H9 (cell line): ENCODE results near the gene SPPL3. TPM values are rescaled to one million over a fixed set of nuclear protein-coding genes. Genes with fewer than 3 reads are reported as not detected.

Experiments
- DNase-seq: peaks from one replicate; pipeline ENCODE4 v3.0.0-alpha.2; 2017
- H2AFZ ChIP-seq: one replicate; pipeline ENCODE4 v1.6.1; 2013; ENCODE audit warnings: mild to moderate bottlenecking, low read length, control low read depth, moderate library complexity
- H2AK5ac ChIP-seq: 2 replicates; pipeline ENCODE4 v1.6.1; 2013; ENCODE audit warnings: low read length, control low read depth, mixed read lengths; ENCODE audit not compliant: insufficient read length
- H2BK120ac ChIP-seq: one replicate; pipeline ENCODE4 v1.6.1; 2013; ENCODE audit warnings: low read depth, mild to moderate bottlenecking, low read length, control low read depth, inconsistent platforms; ENCODE audit not compliant: poor library complexity, severe bottlenecking
- H2BK12ac ChIP-seq: 2 replicates; pipeline ENCODE4 v1.6.1; 2013; ENCODE audit warnings: low read length, control low read depth, mixed read lengths, low read depth; ENCODE audit not compliant: insufficient read length
- H2BK15ac ChIP-seq: 2 replicates; pipeline ENCODE4 v1.6.1; 2013; ENCODE audit warnings: low read depth, low read length, control low read depth
- H2BK20ac ChIP-seq: one replicate; pipeline ENCODE4 v1.6.1; 2013; ENCODE audit warnings: low read depth, mild to moderate bottlenecking, low read length, control low read depth, inconsistent platforms; ENCODE audit not compliant: poor library complexity, severe bottlenecking
- H2BK5ac ChIP-seq: 2 replicates; pipeline ENCODE4 v1.6.1; 2013; ENCODE audit warnings: low read length, control low read depth, mixed read lengths; ENCODE audit not compliant: insufficient read length
- H3K14ac ChIP-seq: 2 replicates; pipeline ENCODE4 v1.6.1; 2013; ENCODE audit warnings: low read length, control low read depth; ENCODE audit not compliant: insufficient read depth
- H3K18ac ChIP-seq: 2 replicates; pipeline ENCODE4 v1.6.1; 2013; ENCODE audit warnings: low read depth, mild to moderate bottlenecking, mixed read lengths, low read length, control low read depth; ENCODE audit not compliant: insufficient read length
- H3K23ac ChIP-seq: 2 replicates; pipeline ENCODE4 v1.6.1; 2013; ENCODE audit warnings: low read length, control low read depth, mixed read lengths, low read depth; ENCODE audit not compliant: insufficient read length
- H3K23me2 ChIP-seq: 2 replicates; pipeline ENCODE4 v1.6.1; 2013; ENCODE audit warnings: low read depth, mild to moderate bottlenecking, mixed read lengths, low read length, control low read depth; ENCODE audit not compliant: insufficient read length, poor library complexity, severe bottlenecking
- H3K27ac ChIP-seq: 2 replicates; pipeline ENCODE4 v1.5.1; 2013; ENCODE audit warnings: low read length, control low read depth, mixed read lengths, low read depth; ENCODE audit not compliant: insufficient read length
- H3K27me3 ChIP-seq: 2 replicates; pipeline ENCODE4 v1.6.1; 2013; ENCODE audit warnings: low read length, control low read depth, inconsistent platforms; ENCODE audit not compliant: insufficient read depth
- H3K4ac ChIP-seq: 2 replicates; pipeline ENCODE4 v1.6.1; 2013; ENCODE audit warnings: low read depth, mild to moderate bottlenecking, control low read depth, inconsistent platforms, low read length, moderate library complexity
- H3K4me1 ChIP-seq: 2 replicates; pipeline ENCODE4 v1.6.1; 2013; ENCODE audit warnings: low read length, control low read depth, inconsistent platforms; ENCODE audit not compliant: insufficient read depth
- H3K4me2 ChIP-seq: 2 replicates; pipeline ENCODE4 v1.6.1; 2013; ENCODE audit warnings: low read length, control low read depth, mixed read lengths; ENCODE audit not compliant: insufficient read length, insufficient read depth
- H3K56ac ChIP-seq: 2 replicates; pipeline ENCODE4 v1.6.1; 2013; ENCODE audit warnings: low read depth, mild to moderate bottlenecking, mixed read lengths, low read length, control low read depth; ENCODE audit not compliant: insufficient read length
- H3K79me1 ChIP-seq: 2 replicates; pipeline ENCODE4 v1.6.1; 2013; ENCODE audit warnings: low read depth, mild to moderate bottlenecking, moderate library complexity, low read length, control low read depth, inconsistent platforms; ENCODE audit not compliant: insufficient read depth, poor library complexity, severe bottlenecking
- H3K79me2 ChIP-seq: 2 replicates; pipeline ENCODE4 v1.6.1; 2013; ENCODE audit warnings: low read length, control low read depth, inconsistent platforms; ENCODE audit not compliant: insufficient read depth
- H3K9ac ChIP-seq: 2 replicates; pipeline ENCODE4 v1.6.1; 2013; ENCODE audit warnings: low read length, control low read depth, mixed read lengths; ENCODE audit not compliant: insufficient read length; ENCODE audit errors: extremely low read depth
- H3K9me3 ChIP-seq: one replicate; pipeline ENCODE4 v1.6.1; 2013; ENCODE audit warnings: low read depth, low read length, inconsistent platforms; ENCODE audit not compliant: control insufficient read depth
- H3T11ph ChIP-seq: one replicate; pipeline ENCODE4 v1.6.1; 2013; ENCODE audit warnings: mild to moderate bottlenecking, low read length, control low read depth, inconsistent platforms
- H4K20me1 ChIP-seq: one replicate; pipeline ENCODE4 v1.6.1; 2013; ENCODE audit not compliant: control insufficient read depth, insufficient read length, insufficient read depth
- H4K5ac ChIP-seq: 2 replicates; pipeline ENCODE4 v1.6.1; 2013; ENCODE audit warnings: low read depth, mild to moderate bottlenecking, mixed read lengths, low read length, control low read depth; ENCODE audit not compliant: insufficient read length
- H4K8ac ChIP-seq: replicated peaks from 2 replicates; pipeline ENCODE4 v1.6.1; 2013; ENCODE audit warnings: low read length, control low read depth, mixed read lengths, low read depth; ENCODE audit not compliant: insufficient read length
- H4K91ac ChIP-seq: 2 replicates; pipeline ENCODE4 v1.6.1; 2013; ENCODE audit warnings: low read depth, mild to moderate bottlenecking, moderate library complexity, mixed read lengths, low read length, control low read depth; ENCODE audit not compliant: insufficient read length
- H3K27ac Mint-ChIP-seq, 3 experiments: 2 replicates in 2 of 3; 3 replicates in 1 of 3; pipeline ENCODE4 v1.8.0; 2020 to 2021; ENCODE audit warnings: mixed read lengths in 3 of 3, mild to moderate bottlenecking in 1 of 3, moderate library complexity in 1 of 3
- H3K27me3 Mint-ChIP-seq: 2 replicates; pipeline ENCODE4 v1.8.0; 2021; ENCODE audit warnings: low read depth, mild to moderate bottlenecking, moderate library complexity, mixed read lengths
- H3K36me3 Mint-ChIP-seq, 3 experiments: 2 replicates in 2 of 3; 3 replicates in 1 of 3; pipeline ENCODE4 v1.8.0; 2020 to 2021; ENCODE audit warnings: low read depth in 3 of 3, mixed read lengths in 3 of 3; ENCODE audit not compliant: insufficient read depth in 1 of 3
- H3K4me1 Mint-ChIP-seq, 2 experiments: 2 replicates each; pipeline ENCODE4 v1.8.0; 2020; ENCODE audit warnings: mixed read lengths in 2 of 2
- H3K4me3 Mint-ChIP-seq, 2 experiments: 2 replicates in 1 of 2; 3 replicates in 1 of 2; pipeline ENCODE4 v1.8.0; 2020 to 2021; ENCODE audit warnings: mild to moderate bottlenecking in 2 of 2, mixed read lengths in 2 of 2, moderate library complexity in 1 of 2
- H3K9me3 Mint-ChIP-seq, 2 experiments: 2 replicates in 1 of 2; 3 replicates in 1 of 2; pipeline ENCODE4 v1.8.0; 2020; ENCODE audit warnings: mild to moderate bottlenecking in 2 of 2, mixed read lengths in 2 of 2, moderate library complexity in 1 of 2
- WGBS: extraction: QIAGEN DNeasy Blood & Tissue Kit; methylation state at CpG from one replicate; pipeline ENCODE4 v1.1.7; 2013; ENCODE audit warnings: missing lambda C conversion rate, low lambda C conversion rate, mixed read lengths; ENCODE audit not compliant: insufficient read length; ENCODE audit errors: extremely low coverage; 5-methylcytosine and 5-hydroxymethylcytosine counted together
- total RNA-seq: library from RNA; stranded (reverse); gene quantifications from 2 replicates; pipeline ENCODE4 v1.2.1, GENCODE V29; 2021
- TF ChIP-seq, protein P1 (sequence below): fragments of 200-600 bp; sonication (generic); conservative IDR thresholded peaks from 3 replicates; pipeline ENCODE4 v1.8.0; 2021; ENCODE audit warnings: antibody characterized with exemption, mild to moderate bottlenecking

The SPPL3 gene
- total RNA-seq, 1 experiment from 2014 or later = 46.3 TPM

- no peak overlapping the region for H2BK15ac ChIP-seq
- Mint-ChIP-seq H3K36me3 (no peaks in the 10 kb centered on the region), H3K27me3 (no peaks in the 10 kb centered on the region; the same call in 1 of the 2 replicates), H3K27ac (no peak overlapping the region), H3K4me1 (peaks cover 3 to 5% of the 10 kb centered on the region in 2 experiments; a peak in 2 of 4 replicates), H3K4me3 (no peak overlapping the region), H3K9me3 (no peaks in the 10 kb centered on the region)
- H3K9ac ChIP-seq = no peak overlapping the region
- no peak overlapping the region for H2BK12ac ChIP-seq
- no peak overlapping the region for H2BK120ac ChIP-seq
- no peaks in the 10 kb centered on the region for H4K20me1 ChIP-seq
- no peak overlapping the region for H3K14ac ChIP-seq
- no peaks in the 10 kb centered on the region for H3K23me2 ChIP-seq
- no peak overlapping the region for H3K18ac ChIP-seq
- H3K79me1 ChIP-seq = no peaks in the 10 kb centered on the region
- no peak overlapping the region for H4K8ac ChIP-seq
- no peak overlapping the region for H4K5ac ChIP-seq
- no peaks in the 10 kb centered on the region for H3K27me3 ChIP-seq
- H3K27ac ChIP-seq = no peak overlapping the region
- no peak overlapping the region for H4K91ac ChIP-seq
- no peak overlapping the region for H2BK20ac ChIP-seq
- H2BK5ac ChIP-seq = no peak overlapping the region
- H3K4me2 ChIP-seq = no peak overlapping the region
- no peaks in the 10 kb centered on the region for H3K4me1 ChIP-seq
- H3K56ac ChIP-seq = no peak overlapping the region
- TF ChIP-seq, protein P1, sequence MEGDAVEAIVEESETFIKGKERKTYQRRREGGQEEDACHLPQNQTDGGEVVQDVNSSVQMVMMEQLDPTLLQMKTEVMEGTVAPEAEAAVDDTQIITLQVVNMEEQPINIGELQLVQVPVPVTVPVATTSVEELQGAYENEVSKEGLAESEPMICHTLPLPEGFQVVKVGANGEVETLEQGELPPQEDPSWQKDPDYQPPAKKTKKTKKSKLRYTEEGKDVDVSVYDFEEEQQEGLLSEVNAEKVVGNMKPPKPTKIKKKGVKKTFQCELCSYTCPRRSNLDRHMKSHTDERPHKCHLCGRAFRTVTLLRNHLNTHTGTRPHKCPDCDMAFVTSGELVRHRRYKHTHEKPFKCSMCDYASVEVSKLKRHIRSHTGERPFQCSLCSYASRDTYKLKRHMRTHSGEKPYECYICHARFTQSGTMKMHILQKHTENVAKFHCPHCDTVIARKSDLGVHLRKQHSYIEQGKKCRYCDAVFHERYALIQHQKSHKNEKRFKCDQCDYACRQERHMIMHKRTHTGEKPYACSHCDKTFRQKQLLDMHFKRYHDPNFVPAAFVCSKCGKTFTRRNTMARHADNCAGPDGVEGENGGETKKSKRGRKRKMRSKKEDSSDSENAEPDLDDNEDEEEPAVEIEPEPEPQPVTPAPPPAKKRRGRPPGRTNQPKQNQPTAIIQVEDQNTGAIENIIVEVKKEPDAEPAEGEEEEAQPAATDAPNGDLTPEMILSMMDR = no peak
- H3K23ac ChIP-seq = no peak overlapping the region
- no CpG with 5 or more reads among the region's 5 CpGs for WGBS
- DNase-seq = no peak
- no peak overlapping the region for H3T11ph ChIP-seq
- no peak overlapping the region for H2AFZ ChIP-seq
- no peak overlapping the region for H3K4ac ChIP-seq
- no peaks in the 10 kb centered on the region for H3K79me2 ChIP-seq
- H3K9me3 ChIP-seq = no peaks in the 10 kb centered on the region
- no peak overlapping the region for H2AK5ac ChIP-seq
Observed at GRCh38 chr12:120940799-120941198, 36.6 kb upstream of the SPPL3 start.
